ENCODE results near the gene PRPF40B.

PRPF40B gene

GRCh38 chr12:49636979-49637755 is 13.8 kb downstream of the PRPF40B start:
- peak in 4 of 5 experiments; percentile 19 to 78 (median 33) for DNase-seq

GRCh38 chr12:49641748-49642369 is 18.5 kb downstream of the PRPF40B start:
- DNase-seq: no peak

- no peak for DNase-seq
Measured at GRCh38 chr12:49642370-49642802, 19.0 kb downstream of the PRPF40B start.

- DNase-seq: no peak
Measured at GRCh38 chr12:49643135-49643534, 19.8 kb downstream of the PRPF40B start.

GRCh38 chr12:49643961-49644619 is 20.7 kb downstream of the PRPF40B start:
- no peak for DNase-seq

GRCh38 chr12:49644620-49644994 is 21.2 kb downstream of the PRPF40B start:
- peak; percentile 51 to 80 (median 69) for DNase-seq

- no peak for DNase-seq
Measured at GRCh38 chr12:49645146-49646039, 22.0 kb downstream of the PRPF40B start.

GRCh38 chr12:49646331-49646830 is 23.0 kb downstream of the PRPF40B start:
- no peak for DNase-seq

- DNase-seq: no peak
Measured at GRCh38 chr12:49646871-49647654, 23.7 kb downstream of the PRPF40B start.

GRCh38 chr12:49647827-49648711 is 24.7 kb downstream of the PRPF40B start:
- DNase-seq: peak in 1 of 5 experiments; percentile 13

GRCh38 chr12:49648712-49649003 is 25.3 kb downstream of the PRPF40B start:
- no peak for DNase-seq

- DNase-seq: no peak
Measured at GRCh38 chr12:49649445-49649844, 26.1 kb downstream of the PRPF40B start.

- no peak for DNase-seq
Measured at GRCh38 chr12:49649892-49650291, 26.5 kb downstream of the PRPF40B start.

GRCh38 chr12:49651855-49652254 is 28.5 kb downstream of the PRPF40B start:
- no peak for DNase-seq

- no peak for DNase-seq
Measured at GRCh38 chr12:49652921-49653520, 29.7 kb downstream of the PRPF40B start.

GRCh38 chr12:49654715-49655114 is 31.4 kb downstream of the PRPF40B start:
- DNase-seq: no peak

- no peak for DNase-seq
Measured at GRCh38 chr12:49655595-49656236, 32.4 kb downstream of the PRPF40B start.

GRCh38 chr12:49658276-49658675 is 34.9 kb downstream of the PRPF40B start:
- no peak for DNase-seq

- DNase-seq: no peak
Measured at GRCh38 chr12:49659753-49660152, 36.4 kb downstream of the PRPF40B start.

GRCh38 chr12:49661191-49661590 is 37.8 kb downstream of the PRPF40B start:
- DNase-seq: no peak
